ENCODE data around the gene ZC3H4.
"Not testable (repeated sequence)": the region's sequence is repeated elsewhere in the genome, so short reads cannot be mapped to it uniquely, and the experiment has no call there.

ZC3H4 gene

GRCh38 chr19:47057328-47057727 is 56.2 kb downstream of the ZC3H4 start:
- no peak overlapping the region for H3K27ac ChIP-seq

GRCh38 chr19:47056411-47056810 is 57.2 kb downstream of the ZC3H4 start:
- TF ChIP-seq CTCF (conservative IDR thresholded peaks at IDR 0.05) (no peak), ZFX (IDR thresholded peaks at IDR 0.05) (no peak)
- no peak overlapping the region for H3K27ac ChIP-seq

More at GRCh38 chr19:47057328-47057727, 56.2 kb downstream of the ZC3H4 start:
- TF ChIP-seq CTCF (conservative IDR thresholded peaks at IDR 0.05) (no peak), ZFX (IDR thresholded peaks at IDR 0.05) (no peak)

GRCh38 chr19:47050562-47050961 is 63.0 kb downstream of the ZC3H4 start:
- H3K27ac ChIP-seq: not testable (repeated sequence)

- TF ChIP-seq ZFX (IDR thresholded peaks at IDR 0.05): no peak
- no peak for TF ChIP-seq CTCF (conservative IDR thresholded peaks at IDR 0.05)
- H3K27ac ChIP-seq: peak overlapping the region; percentile 31; the same call in 1 of the 2 replicates
Measured at GRCh38 chr19:47049307-47049700, 64.3 kb downstream of the ZC3H4 start.

GRCh38 chr19:47047763-47048405 is 65.7 kb downstream of the ZC3H4 start:
- TF ChIP-seq ZFX (IDR thresholded peaks at IDR 0.05) (no peak), CTCF (conservative IDR thresholded peaks at IDR 0.05) (no peak)
- peak overlapping the region; percentile 72 for H3K27ac ChIP-seq

- peak overlapping the region; percentile 72; the same call in 1 of the 2 replicates for H3K27ac ChIP-seq
Measured at GRCh38 chr19:47047272-47047762, 66.3 kb downstream of the ZC3H4 start.

GRCh38 chr19:47045867-47046470 is 67.6 kb downstream of the ZC3H4 start:
- no peak for TF ChIP-seq CTCF (conservative IDR thresholded peaks at IDR 0.05)
- TF ChIP-seq ZFX (IDR thresholded peaks at IDR 0.05): no peak
- H3K27ac ChIP-seq: no peak overlapping the region

More at GRCh38 chr19:47047272-47047762, 66.3 kb downstream of the ZC3H4 start:
- TF ChIP-seq CTCF (conservative IDR thresholded peaks at IDR 0.05): no peak
- no peak for TF ChIP-seq ZFX (IDR thresholded peaks at IDR 0.05)

All from C4-2B (cell line).